NOMO-1 treated with dmso at 0.1 percent for 144 hours (cell line): ENCODE measurements around the gene CDKL2.
A peak's percentile ranks its signal among the peaks of the same experiment; 100 is the strongest.

ENCODE experiments used
- DNase-seq: peaks from one replicate; lab custom pipeline; 2025; ENCODE audit not compliant: unreplicated experiment; lab: John Stamatoyannopoulos, UW

The CDKL2 gene

DNA sequence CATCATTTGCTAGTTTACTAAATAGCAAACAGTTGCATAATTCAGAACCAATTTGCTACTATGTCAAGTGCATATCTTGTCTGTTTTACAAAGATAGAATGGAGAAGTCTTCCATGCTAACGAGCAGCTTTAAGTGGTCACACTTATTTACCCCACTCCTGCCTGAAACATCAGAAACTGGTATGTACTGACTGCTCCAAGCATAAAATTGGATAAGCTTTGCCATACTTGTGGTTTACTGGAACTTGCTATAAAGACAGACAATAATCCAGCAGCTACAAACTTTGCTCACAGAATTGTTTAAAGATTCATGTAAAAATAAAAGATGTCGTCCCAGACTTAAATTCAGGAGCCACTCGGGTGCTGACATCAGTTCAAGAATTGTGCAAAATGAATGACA is 13.3 kb upstream of the CDKL2 start:
- DNase-seq: no peak

DNA sequence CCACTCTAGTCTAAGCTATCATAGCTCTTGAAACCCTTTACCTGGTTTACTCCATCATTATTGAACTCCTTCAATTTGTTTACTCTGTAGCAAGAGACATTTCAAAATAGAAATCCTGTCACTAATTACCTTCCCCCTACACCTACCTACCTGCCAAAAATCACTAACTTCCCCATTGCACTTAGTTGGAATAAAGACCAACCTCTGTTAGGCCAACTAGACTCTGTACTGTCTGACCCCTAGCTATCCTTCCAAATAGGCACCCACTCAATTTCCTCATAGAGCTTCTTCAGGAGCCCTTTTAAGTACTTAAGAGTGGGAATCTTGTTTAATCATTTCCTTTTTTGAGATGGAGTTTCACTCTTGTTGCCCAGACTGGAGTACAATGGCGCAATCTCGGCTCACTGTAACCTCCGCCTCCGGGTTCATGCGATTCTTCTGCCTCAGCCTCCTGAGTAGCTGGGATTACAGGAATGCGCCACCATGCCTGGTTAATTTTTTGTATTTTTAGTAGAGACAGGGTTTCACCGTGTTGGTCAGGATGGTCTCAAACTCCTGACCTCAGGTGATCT is 8.9 kb upstream of the CDKL2 start:
- no peak for DNase-seq

DNA sequence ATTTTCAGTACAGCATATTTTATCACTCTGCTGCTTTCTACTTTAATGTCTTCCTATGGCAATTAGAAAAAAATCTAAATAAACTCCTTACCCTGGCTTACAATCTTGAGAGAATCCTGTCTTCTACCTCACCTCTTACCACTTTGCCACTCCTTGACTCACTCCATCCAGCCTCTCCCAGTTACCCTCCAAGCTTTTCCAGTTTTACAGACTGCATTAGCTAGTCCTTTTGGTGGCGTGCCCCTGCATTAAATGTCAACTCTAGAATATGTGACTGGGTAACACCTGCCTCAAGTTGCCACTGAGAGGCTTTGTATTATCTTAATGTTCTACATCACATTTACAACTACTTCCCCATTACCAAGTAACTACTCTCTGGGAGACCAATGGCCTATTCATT is 7.5 kb upstream of the CDKL2 start:
- DNase-seq: no peak

DNA sequence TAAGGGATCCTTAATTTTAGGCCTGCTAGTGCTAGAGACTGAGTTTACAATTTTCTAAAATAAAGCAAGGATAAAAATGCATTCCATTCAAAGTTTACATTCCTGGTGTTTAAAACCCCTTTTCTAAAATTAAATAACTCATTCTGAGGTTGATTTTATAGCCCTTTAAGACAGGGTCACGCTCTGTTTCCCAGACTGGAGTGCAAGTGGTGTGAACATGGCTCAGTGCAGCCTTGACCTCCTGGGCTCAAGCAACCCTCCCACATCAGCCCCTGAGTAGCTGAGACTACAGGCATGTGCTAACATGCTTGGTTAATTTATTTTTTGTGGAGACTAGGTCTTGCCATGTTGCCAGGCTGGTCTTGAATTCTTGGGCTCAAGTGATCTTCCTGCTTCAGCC is 6.8 kb upstream of the CDKL2 start:
- no peak for DNase-seq

DNA sequence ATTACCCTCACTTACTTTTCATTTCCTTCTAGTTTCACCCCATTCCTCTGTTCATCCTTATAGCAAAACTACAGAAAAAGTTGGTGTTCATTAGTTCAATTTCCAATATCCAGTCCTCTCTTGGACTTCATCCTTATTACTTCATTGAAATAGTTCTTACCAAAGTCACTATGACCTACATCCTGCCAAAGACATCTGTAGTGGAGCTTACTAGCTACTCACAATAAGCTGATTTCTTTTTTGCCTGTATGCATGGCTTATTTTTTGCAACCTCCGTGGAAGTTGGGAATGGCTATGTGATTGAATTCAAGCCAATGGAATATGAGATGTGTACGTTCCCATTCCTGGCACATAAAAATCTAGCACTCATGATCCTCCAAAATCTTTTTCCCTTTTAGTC is 4.6 kb upstream of the CDKL2 start:
- no peak for DNase-seq

DNA sequence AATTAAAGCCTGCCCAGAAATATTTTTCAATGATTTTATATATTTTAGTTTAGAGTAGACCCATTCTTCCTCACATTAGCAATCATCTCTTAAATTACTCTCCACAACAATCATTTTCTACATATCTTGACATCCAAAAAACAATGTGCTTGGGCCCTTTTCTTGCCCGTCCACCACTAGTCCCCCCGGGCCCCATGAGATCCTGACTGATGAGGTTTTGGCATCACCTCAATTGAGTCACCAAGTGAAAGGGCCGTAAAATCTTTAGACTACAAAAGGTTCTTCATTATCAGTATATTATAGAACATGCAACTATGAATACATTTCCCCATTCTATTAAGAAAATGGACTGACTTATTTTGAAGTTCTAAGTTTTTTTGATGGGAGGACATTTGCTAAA is 4.0 kb upstream of the CDKL2 start:
- no peak for DNase-seq

DNA sequence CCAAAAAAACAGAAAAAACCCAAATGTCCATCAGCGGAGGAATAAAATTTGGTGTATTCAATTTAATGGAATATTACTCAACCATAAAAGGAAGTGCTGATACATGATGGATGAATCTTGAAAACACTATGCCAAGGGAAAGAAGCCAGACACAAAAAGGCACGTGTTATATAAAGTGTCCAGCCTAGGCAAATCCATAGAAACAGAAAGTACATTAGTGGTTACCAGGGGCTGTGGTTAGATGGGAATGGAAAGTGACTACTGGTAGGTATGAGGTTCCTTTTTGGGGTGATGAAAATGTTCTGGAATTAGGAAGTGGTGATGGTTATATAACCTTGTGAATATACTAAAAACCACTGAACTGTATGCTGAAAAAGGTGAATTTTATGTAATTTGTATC is 3.5 kb upstream of the CDKL2 start:
- DNase-seq: no peak

DNA sequence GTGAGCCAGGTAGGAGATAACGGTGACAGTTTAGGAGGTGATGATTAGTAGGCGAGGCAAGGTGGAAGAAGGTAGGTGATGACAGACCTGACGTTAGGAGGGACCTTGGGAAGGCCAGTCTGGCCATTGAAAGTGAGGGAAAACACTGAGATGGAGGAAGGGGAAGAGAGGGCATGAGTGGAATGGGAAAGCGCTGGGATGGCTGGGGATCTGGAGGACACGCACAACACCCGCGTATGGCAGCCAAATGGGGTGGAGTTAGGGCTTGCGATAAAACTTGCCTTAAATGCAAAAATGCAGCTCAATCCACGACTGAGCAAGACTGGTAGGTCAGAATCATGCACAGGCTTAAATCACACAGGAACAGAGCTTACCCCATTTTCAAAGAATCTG is 605 bp upstream of the CDKL2 start:
- DNase-seq: no peak

DNA sequence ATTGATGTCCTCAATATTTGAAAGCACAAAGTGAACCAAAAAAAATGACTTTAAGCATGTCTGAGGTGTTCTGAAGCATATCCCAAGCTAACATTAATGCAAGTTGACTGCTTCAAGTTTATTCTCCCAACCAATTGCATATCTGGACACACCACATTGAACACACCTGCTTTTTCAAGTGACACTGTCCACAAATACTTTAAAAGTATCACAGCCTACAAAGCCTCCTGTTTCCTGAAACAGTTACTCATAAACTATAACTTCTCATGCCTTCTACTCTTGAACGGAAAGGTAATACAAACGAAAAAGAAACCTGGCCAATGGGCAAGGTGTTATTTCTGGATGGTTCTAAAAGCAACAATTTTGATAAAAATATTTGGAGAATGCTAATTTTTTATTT is 1.1 kb downstream of the CDKL2 start:
- DNase-seq: no peak

DNA sequence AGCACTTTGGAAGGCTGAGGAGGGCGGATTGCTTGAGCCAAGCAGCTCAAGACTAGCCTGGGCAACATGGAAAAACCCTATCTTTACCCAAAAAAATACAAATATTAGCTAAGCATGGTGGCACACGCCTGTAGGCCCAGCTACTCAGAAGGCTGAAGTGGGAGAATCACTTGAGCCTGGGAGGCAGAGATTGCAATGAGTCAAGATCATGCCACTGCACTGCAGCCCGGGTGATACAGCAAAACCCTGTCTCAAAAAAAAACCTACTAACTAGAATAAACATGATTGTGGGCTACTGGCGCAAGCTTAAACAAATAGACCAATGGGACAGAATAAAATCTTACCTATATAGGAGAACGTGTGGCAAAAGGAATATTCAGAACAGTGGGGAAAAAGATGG is 7.3 kb downstream of the CDKL2 start:
- DNase-seq: no peak

DNA sequence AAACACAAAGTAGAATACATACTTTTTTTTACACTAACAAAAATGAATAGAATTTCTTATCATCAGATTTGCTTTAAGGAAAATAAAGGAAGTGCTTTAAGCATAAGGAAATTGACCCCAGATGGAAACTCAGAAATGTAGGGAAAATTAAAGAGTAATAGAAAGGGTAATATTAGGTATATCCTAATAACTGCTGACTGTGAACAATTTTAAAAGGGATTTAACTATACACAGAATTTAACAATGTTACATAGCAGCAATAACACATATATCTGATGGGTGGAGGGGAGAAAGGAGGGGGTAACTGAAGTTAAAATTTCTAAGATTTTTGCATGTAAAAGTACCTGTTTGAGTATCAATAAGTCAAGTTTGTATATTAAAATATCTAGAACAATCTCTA is 8.6 kb downstream of the CDKL2 start:
- DNase-seq: no peak

DNA sequence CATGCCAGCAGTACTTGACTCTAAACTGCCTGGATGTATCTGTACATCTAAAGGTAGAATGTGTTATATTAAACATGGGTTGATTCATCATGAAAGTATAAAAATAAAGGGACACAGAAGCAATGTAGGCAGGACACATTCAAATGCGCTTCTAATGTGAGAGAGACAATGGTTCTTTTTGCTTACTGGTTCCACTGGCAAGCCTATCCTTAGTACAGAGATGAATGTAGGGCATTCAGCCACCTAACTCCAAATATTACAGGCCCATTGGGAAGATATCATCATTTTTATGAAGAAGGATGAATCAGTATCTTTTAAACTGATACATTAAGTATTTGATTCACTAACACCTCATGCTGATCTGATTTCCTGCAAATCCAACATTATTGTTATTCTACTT is 18.0 kb downstream of the CDKL2 start:
- no peak for DNase-seq

DNA sequence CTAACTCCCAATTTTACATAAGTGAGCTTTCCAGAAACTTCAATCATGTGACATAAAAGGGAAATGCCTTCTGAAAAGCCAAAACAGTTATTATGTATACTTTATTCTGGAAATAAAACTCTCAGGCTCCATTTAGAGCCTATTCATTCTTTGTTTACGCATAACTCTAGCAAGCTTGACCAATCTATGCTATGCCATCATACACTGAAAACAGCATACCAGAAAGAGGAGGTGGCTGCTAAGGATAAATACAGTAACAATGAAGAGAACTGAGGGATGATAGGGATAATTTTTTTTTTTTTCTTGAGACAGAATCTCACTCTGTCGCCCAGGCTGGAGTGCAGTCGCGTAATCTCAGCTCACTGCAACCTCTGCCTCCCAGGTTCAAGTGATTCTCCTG is 24.4 kb downstream of the CDKL2 start:
- no peak for DNase-seq

DNA sequence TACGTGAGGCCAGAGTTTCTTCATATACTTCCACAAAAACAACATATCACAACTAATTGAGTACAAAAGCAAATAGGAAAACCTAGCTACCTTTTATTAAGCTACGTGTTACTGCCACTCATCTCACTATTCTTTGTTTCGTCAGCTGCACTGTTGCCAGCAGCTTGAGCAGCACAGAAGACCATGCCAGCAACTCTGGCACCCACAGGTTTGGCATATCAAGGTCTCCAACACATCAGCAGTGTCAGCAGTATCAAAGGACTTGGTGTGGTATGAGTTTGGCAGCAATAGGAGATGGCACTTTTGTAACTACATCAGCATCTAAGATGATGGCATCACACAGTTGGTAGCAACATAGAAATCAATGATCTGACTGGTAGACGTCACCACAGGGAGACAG is 30.7 kb downstream of the CDKL2 start:
- no peak for DNase-seq

DNA sequence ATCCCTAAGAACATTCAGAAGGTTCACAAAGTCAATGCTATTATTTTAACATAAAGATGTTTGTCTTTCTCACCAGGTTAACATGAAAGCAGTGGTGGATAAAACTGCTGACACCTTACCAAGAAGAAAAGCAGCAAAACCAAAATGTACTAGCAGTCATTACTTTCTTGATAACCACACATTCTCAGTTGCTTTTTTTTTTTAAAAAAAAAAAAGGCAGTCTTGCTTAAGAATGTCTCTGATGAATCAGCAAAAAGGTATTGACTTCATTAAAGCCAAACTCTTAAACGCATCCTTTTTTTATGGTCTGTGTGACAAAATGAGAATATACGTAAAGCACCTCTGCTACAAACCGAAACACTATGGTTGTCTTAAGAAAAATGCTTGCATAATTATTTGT is 31.9 kb downstream of the CDKL2 start:
- DNase-seq: peak; percentile 6

DNA sequence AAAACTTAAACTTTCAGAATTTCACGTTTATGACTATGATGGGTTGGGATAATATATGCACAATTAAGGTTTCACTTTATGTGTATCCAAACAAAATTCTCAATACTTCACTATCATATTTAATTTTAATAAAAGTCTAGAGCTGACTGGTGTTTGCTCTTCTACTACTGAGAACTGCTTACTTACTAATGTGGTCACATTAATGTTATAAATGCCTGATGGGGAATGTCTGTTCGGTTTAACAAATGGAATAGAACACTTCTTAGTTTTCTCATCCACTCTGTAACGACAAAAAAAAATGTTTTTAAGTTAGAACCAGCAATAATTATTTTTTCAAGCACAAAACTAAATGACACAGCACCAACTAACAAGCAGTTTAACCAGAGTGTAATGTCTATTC is 34.3 kb downstream of the CDKL2 start:
- DNase-seq: no peak

DNA sequence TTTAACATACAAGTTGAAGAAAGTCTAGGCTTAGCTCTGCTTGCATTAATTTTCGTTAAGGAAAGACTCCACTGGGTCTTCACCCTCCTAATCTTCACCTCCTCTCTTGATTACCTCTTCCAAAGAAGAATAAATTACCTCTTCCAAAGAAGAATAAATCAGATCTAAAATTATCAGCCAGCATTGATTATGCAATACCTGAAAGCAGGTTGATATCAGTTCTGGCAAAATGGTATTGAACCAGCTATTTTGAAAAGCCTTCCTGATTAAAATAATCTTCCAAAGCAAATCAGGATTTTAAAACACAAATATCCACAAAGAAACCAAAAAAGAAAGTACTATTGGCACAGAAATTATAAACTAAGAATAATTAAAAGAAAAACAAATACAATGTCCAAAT is 36.9 kb downstream of the CDKL2 start:
- no peak for DNase-seq

DNA sequence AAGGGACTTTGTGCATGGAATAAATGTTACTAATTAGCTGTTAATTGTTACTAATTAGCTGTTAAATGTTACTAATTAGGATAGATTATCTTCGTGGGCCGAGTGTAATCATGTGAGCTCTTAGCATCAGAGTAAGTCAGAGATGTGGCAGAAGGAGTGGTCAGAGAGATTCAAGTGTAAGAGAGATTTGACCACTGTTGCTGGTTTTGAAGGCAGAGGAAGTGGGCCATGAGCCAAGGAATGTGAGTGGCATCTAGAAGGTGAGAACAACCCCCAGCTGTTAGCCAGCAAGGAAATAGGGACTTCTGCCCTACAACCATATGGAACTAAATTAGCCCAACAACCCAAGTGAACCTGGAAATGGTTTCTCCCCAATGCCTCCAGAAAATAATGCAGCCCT is 46.3 kb downstream of the CDKL2 start:
- no peak for DNase-seq

DNA sequence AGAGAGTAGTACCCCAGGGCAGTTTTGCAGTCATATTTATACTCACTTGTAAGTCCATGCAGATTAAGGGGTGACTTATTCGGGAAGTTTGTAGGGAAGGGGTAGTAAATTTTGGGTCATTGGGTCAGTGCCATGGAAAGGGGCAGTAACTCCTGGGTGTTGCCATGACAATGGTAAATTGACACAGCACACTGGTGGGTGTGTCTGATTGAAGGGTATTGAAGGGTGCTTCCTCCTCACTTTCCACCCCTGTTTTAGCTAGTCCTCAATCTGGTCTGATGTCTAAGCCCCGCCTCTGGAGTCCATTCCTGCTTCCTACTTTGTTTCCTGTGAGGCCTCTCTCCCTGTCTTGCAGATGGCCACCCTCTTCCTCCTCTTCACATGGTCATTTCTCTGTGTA is 62.6 kb downstream of the CDKL2 start:
- DNase-seq: no peak

DNA sequence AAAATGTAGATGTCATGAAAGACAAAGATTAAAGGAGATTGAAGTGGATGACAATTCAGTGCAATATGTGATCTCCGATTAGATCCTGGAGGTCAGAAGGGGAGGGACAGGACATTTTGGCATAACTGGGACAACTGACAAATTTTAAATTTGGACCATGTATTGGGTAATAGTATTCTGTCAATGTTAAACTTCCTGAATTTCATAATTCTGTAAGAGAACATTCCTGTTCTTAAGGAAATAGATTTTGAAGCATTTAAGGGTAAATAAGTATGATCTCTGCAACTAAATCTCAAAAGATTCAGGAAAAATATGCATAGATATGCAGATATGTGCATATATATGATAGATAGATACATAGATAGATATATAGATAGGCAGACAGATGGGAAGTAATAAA is 63.4 kb downstream of the CDKL2 start:
- no peak for DNase-seq

DNA sequence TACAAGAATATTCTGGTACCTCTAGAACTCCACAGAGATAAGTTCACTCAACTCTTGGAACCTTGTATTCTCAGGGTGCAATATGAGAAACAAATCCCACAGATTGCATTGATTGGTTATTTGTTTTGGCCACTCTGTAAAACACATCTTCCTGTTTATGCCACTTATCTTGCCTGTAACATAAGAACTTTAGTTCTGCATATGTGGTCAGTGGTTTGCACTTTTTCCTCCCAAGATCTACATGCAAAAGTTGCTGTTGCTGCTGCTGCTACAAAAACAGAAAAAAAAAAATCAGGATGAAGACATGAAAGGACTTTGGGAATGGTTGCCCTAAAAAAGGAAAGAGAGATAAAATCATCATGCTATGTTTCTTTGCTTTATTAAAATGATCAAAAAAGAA is 64.8 kb downstream of the CDKL2 start:
- DNase-seq: no peak

DNA sequence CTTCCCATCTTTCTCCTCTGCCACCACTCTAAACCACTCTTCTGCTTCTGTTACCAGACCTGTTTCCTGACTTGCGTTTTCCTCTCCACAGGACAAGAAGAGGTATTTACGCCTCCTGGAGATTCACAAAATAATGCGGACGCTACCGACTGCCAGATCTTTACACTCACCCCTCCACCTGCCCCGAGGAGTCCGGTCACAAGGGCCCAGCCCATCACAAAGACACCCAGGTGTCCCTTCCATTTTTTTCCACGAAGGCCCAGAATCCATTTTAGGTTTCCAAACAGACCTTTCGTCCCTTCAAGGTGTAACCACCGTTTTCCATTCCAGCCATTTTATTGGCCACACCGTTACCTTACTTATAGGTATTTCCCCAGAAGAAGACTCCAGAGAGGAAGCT is 66.3 kb downstream of the CDKL2 start:
- DNase-seq: no peak

DNA sequence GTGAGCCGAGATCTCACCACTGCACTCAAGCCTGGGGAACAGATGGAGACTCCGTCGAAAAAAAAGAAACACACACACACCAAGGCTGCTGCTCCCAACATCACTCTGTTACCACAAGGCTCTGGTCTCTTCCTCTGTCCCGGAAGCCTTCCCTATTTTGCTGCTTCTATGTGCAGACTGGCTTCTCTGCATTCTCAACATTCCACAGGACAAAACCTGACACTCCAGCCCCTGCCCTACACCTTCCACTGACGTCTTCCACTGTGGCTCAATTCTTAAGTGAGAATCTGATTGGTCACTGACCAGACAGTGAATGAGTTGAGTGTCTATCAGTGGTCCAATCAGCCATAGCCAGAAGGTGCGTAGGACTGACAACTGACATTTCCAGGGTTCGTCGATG is 68.5 kb downstream of the CDKL2 start:
- no peak for DNase-seq

DNA sequence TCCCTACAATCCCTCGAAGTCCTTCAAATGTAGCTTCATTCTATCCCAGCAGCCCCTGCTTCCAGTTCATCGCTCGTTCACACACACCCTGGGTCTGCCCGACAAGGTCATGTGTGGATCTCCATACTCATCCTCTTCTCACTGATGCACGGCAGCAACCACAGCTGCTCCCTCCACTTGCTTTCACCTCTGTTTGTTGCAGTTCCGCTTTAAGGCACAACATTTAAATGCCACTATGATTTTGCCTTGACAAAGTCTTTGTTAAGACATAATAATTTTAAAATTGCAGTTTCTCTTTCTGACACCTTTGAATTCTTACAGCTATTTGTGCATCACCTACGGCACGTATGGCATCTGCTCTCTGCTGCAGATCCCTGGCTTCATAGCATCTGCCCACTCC is 72.6 kb downstream of the CDKL2 start:
- no peak for DNase-seq
